Endothelial cell (in vitro differentiated cells): ENCODE data around the gene ASTE1. TPM values are rescaled to one million over a fixed set of nuclear protein-coding genes. Genes with fewer than 3 reads are reported as not detected.

Experiments
- DNase-seq: peaks from one replicate; pipeline ENCODE4 v3.0.0; 2021; ENCODE audit warnings: low spot score
- H3K27ac Mint-ChIP-seq: one replicate; pipeline ENCODE4 v1.8.0; 2021; ENCODE audit warnings: mixed read lengths, inconsistent platforms; ENCODE audit not compliant: unreplicated experiment
- H3K27me3 Mint-ChIP-seq: one replicate; pipeline ENCODE4 v1.8.0; 2021; ENCODE audit warnings: mild to moderate bottlenecking, moderate library complexity, mixed read lengths, inconsistent platforms; ENCODE audit not compliant: unreplicated experiment
- H3K36me3 Mint-ChIP-seq: one replicate; pipeline ENCODE4 v1.8.0; 2021; ENCODE audit warnings: mild to moderate bottlenecking, low read depth, mixed read lengths, inconsistent platforms; ENCODE audit not compliant: unreplicated experiment
- H3K4me1 Mint-ChIP-seq: one replicate; pipeline ENCODE4 v1.8.0; 2021; ENCODE audit warnings: mild to moderate bottlenecking, mixed read lengths, inconsistent platforms; ENCODE audit not compliant: unreplicated experiment
- H3K4me3 Mint-ChIP-seq: one replicate; pipeline ENCODE4 v1.8.0; 2021; ENCODE audit warnings: mild to moderate bottlenecking, mixed read lengths, inconsistent platforms; ENCODE audit not compliant: unreplicated experiment
- H3K9me3 Mint-ChIP-seq: one replicate; pipeline ENCODE4 v1.8.0; 2021; ENCODE audit warnings: mixed read lengths, inconsistent platforms; ENCODE audit not compliant: unreplicated experiment
- total RNA-seq: library from RNA; stranded (reverse); fragmentation: NEBNext Ultra II Directional; extraction: Animal tissue kit (Norgen Biotek cat#: 25700); gene quantifications from one replicate; pipeline ENCODE4 v1.2.1, GENCODE V29; 2021; ENCODE audit not compliant: unreplicated experiment
- TF ChIP-seq, protein P1 (sequence below): fragments of 200-600 bp; sonication (generic); IDR thresholded peaks from one replicate; pipeline ENCODE4 v1.5.0; 2021; ENCODE audit warnings: antibody characterized with exemption; ENCODE audit not compliant: unreplicated experiment

Gene ASTE1
- total RNA-seq, 1 donor from 2014 or later = 5.5 TPM

GRCh38 chr3:130971208-130971607 is 55.4 kb downstream of the ASTE1 start:
- DNase-seq = no peak
- no peaks in the 10 kb centered on the region for H3K9me3 Mint-ChIP-seq
- peaks cover 1% of the 10 kb centered on the region for H3K27me3 Mint-ChIP-seq
- TF ChIP-seq, protein P1, sequence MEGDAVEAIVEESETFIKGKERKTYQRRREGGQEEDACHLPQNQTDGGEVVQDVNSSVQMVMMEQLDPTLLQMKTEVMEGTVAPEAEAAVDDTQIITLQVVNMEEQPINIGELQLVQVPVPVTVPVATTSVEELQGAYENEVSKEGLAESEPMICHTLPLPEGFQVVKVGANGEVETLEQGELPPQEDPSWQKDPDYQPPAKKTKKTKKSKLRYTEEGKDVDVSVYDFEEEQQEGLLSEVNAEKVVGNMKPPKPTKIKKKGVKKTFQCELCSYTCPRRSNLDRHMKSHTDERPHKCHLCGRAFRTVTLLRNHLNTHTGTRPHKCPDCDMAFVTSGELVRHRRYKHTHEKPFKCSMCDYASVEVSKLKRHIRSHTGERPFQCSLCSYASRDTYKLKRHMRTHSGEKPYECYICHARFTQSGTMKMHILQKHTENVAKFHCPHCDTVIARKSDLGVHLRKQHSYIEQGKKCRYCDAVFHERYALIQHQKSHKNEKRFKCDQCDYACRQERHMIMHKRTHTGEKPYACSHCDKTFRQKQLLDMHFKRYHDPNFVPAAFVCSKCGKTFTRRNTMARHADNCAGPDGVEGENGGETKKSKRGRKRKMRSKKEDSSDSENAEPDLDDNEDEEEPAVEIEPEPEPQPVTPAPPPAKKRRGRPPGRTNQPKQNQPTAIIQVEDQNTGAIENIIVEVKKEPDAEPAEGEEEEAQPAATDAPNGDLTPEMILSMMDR = no peak
- H3K4me3 Mint-ChIP-seq = no peak overlapping the region
- H3K27ac Mint-ChIP-seq = no peak overlapping the region
- H3K36me3 Mint-ChIP-seq = peaks cover 43% of the 10 kb centered on the region
- no peaks in the 10 kb centered on the region for H3K4me1 Mint-ChIP-seq

DNA sequence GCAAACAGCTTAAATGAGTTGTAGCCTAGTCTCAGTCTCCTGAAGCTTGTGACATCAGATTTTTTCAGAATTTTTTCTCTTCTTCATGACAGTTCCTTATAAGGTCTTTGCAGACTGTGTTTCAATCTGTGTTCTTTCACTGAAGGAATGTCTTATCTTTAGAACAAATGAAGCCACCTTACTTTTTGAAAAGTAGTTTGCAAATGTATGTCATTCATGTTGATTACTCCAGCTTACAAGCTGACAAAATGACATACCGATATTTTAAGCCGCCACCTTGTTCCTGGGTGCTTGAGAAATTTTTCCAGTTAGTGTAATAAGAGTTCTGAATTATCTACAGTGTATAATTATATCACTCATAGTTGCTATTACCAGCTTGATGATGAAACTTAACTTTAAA is 57.0 kb downstream of the ASTE1 start:
- no peak overlapping the region for H3K4me3 Mint-ChIP-seq
- H3K9me3 Mint-ChIP-seq = no peaks in the 10 kb centered on the region
- H3K27me3 Mint-ChIP-seq = peaks cover 1% of the 10 kb centered on the region
- DNase-seq = no peak
- no peaks in the 10 kb centered on the region for H3K4me1 Mint-ChIP-seq
- TF ChIP-seq, protein P1 = no peak
- no peak overlapping the region for H3K27ac Mint-ChIP-seq
- H3K36me3 Mint-ChIP-seq = peaks cover 44% of the 10 kb centered on the region

GRCh38 chr3:130968221-130968620 is 58.4 kb downstream of the ASTE1 start:
- Mint-ChIP-seq H3K27ac (peak overlapping the region; percentile 4), H3K27me3 (peaks cover 1% of the 10 kb centered on the region), H3K4me1 (no peaks in the 10 kb centered on the region), H3K4me3 (no peak overlapping the region), H3K36me3 (peaks cover 44% of the 10 kb centered on the region), H3K9me3 (no peaks in the 10 kb centered on the region)
- TF ChIP-seq, protein P1 = no peak
- no peak for DNase-seq

GRCh38 chr3:130967281-130967680 is 59.3 kb downstream of the ASTE1 start:
- TF ChIP-seq, protein P1 = no peak
- H3K4me1 Mint-ChIP-seq = no peaks in the 10 kb centered on the region
- DNase-seq = no peak
- peaks cover 1% of the 10 kb centered on the region for H3K27me3 Mint-ChIP-seq
- no peaks in the 10 kb centered on the region for H3K9me3 Mint-ChIP-seq
- H3K27ac Mint-ChIP-seq = no peak overlapping the region
- H3K4me3 Mint-ChIP-seq = no peak overlapping the region
- peaks cover 37% of the 10 kb centered on the region for H3K36me3 Mint-ChIP-seq

GRCh38 chr3:130963878-130964277 is 62.7 kb downstream of the ASTE1 start:
- TF ChIP-seq, protein P1 = no peak
- Mint-ChIP-seq H3K9me3 (no peaks in the 10 kb centered on the region), H3K27me3 (no peaks in the 10 kb centered on the region), H3K4me3 (no peak overlapping the region), H3K27ac (peak overlapping the region; percentile 44), H3K36me3 (peaks cover 23% of the 10 kb centered on the region), H3K4me1 (no peaks in the 10 kb centered on the region)
- DNase-seq = no peak

Other genes with a start within 250 kb of the ASTE1 start
- 102 TPM for gene ATP2C1, start 132.7 kb downstream of the ASTE1 start, total RNA-seq
- 9.6 TPM for gene NEK11, start 52 bp upstream of the ASTE1 start, total RNA-seq